Measurements from ENCODE around the gene MATCAP1. TPM values are rescaled to one million over a fixed set of nuclear protein-coding genes. Genes with fewer than 3 reads are reported as not detected.

The MATCAP1 gene
- total and polyA plus RNA-seq, 2 donors (not counting 1 experiment from before 2014, with no cell fraction given): 6.2 to 8.9 TPM

DNA sequence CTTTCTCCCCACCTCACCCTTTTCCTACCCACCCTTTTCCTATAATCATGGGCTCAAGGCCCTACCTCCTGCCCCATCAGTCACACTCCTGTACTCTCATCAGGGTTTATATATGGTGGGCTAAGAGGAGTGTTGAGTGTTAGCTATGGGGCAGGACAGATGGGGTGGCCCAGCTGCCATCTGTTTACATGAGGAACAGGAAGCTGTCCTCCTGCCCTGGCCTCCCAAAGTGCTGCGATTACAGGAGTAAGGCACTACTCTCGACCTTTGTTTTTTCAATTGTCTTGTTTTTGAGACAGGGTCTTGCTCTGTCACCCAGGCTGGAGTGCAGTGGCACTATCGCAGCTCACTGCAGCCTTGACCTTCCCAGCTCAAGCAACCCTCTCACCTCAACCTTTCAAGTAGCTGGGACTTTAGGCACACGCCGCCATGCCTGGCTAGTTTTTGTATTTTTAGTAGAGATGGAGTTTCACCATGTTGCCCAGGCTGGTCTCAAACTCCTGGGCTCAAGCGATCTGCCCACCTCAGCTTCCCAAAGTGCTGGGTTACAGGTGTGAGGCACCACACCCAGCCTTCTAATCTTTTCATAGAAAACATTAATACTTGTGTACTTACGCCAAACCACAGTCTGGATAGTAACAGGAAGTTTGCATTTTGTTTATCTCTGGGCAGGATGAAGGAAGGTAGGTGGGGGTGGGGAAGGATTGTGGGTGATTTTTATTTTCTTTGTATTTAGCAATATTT, 25.7 kb downstream of the MATCAP1 start:
- CTCF ChIA-PET: interaction anchor here (0.9 to 2.3 kb wide), 11 partner anchors 9 to 202 kb away, joined by 3 to 15 read pairs (median 6); partner anchors contain the start of gene NOL3

More for the DNA sequence above, 25.7 kb downstream of the MATCAP1 start:
- WGBS (ENCODE audit: insufficient coverage): 87% methylated on average over 3 of the region's 7 CpGs
- H3K4me1 Mint-ChIP-seq: peaks cover 55% of the 10 kb centered on the region
- H3K4me3 Mint-ChIP-seq: peak overlapping the region; percentile 92
- no peak overlapping the region for H3K9ac ChIP-seq (ENCODE audit: low read length)
- H3K9me3 ChIP-seq (ENCODE audit: control extremely low read depth in 1 of 3, control insufficient read depth in 2 of 3, insufficient read depth in 1 of 3, low read length in 2 of 3): peaks cover 0 to 22% (median 0%) of the 10 kb centered on the region in 3 donors
- peak overlapping the region; percentile 97 to 99 for H3K27ac ChIP-seq (ENCODE audit: low read length in 2 of 2)
- H3K36me3 ChIP-seq (replicated peaks in 1 of 2; ENCODE audit: control extremely low read depth in 1 of 2, control insufficient read depth in 1 of 2, extremely low read depth in 1 of 2, insufficient read depth in 2 of 2, low read length in 1 of 2): no peaks in the 10 kb centered on the region
- H3K4me3 ChIP-seq (ENCODE audit: control extremely low read depth in 1 of 5, extremely low read depth in 1 of 5, insufficient read depth in 1 of 5, low read depth in 2 of 5, low read length in 4 of 5): peak overlapping the region in 1 of 5 experiments; percentile 96
- H3K9me3 Mint-ChIP-seq (ENCODE audit: insufficient read depth): no peaks in the 10 kb centered on the region
- no peaks in the 10 kb centered on the region for H3K79me2 ChIP-seq (ENCODE audit: control insufficient read depth, insufficient read depth, low read length)
- peak overlapping the region; percentile 99 for H3K4me2 ChIP-seq (replicated peaks; ENCODE audit: low read depth, low read length, poor library complexity, severe bottlenecking)
- POLR2A ChIA-PET: interaction anchor here (0.7 to 1.1 kb wide), 4 partner anchors 7 to 130 kb away, joined by 3 to 5 read pairs (median 3); partner anchors contain the start of genes B3GNT9 and CBFB
- peaks cover 16% of the 10 kb centered on the region for H3K27me3 Mint-ChIP-seq
- DNase-seq (peak; percentile 15), ATAC-seq (ENCODE audit: low read depth) (no peak)
- peaks cover 0 to 33% (median 15%) of the 10 kb centered on the region in 4 experiments for H3K27me3 ChIP-seq (replicated peaks in 1 of 4; ENCODE audit: control extremely low read depth in 1 of 4, control insufficient read depth in 3 of 4, insufficient read depth in 4 of 4, low read length in 3 of 4)
- H2AFZ ChIP-seq (ENCODE audit: insufficient read depth, low read depth, low read length, poor library complexity, severe bottlenecking): no peak overlapping the region
- H4K20me1 ChIP-seq (ENCODE audit: control insufficient read depth, insufficient read depth, low read length, poor library complexity, severe bottlenecking): peaks cover 58% of the 10 kb centered on the region
- no peak for TF ChIP-seq EZH2 (IDR thresholded peaks at IDR 0.05; ENCODE audit: borderline replicate concordance, insufficient read depth, low read depth, low read length, poor library complexity, severe bottlenecking)
- TF ChIP-seq, protein P1, sequence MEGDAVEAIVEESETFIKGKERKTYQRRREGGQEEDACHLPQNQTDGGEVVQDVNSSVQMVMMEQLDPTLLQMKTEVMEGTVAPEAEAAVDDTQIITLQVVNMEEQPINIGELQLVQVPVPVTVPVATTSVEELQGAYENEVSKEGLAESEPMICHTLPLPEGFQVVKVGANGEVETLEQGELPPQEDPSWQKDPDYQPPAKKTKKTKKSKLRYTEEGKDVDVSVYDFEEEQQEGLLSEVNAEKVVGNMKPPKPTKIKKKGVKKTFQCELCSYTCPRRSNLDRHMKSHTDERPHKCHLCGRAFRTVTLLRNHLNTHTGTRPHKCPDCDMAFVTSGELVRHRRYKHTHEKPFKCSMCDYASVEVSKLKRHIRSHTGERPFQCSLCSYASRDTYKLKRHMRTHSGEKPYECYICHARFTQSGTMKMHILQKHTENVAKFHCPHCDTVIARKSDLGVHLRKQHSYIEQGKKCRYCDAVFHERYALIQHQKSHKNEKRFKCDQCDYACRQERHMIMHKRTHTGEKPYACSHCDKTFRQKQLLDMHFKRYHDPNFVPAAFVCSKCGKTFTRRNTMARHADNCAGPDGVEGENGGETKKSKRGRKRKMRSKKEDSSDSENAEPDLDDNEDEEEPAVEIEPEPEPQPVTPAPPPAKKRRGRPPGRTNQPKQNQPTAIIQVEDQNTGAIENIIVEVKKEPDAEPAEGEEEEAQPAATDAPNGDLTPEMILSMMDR (IDR thresholded peaks at IDR 0.05): no peak
- H3K4me1 ChIP-seq (ENCODE audit: control insufficient read depth in 2 of 2, insufficient read depth in 2 of 2, low read length in 2 of 2): peaks cover 43 to 63% of the 10 kb centered on the region in 2 donors
- peak overlapping the region; percentile 97 for H3K27ac Mint-ChIP-seq
- intact Hi-C loops (cut with micrococcal nuclease): no loop called here

All from B cell (primary cell).